HG02610 (cell line): ENCODE measurements around the gene NELL2.
"Not testable (repeated sequence)": the region's sequence is repeated elsewhere in the genome, so short reads cannot be mapped to it uniquely, and the experiment has no call there.

ENCODE experiments used
- ATAC-seq: cut with Tn5 transposase; IDR thresholded peaks from one replicate; pipeline ENCODE4 v1.9.1; 2021; ENCODE audit warnings: mild to moderate bottlenecking, moderate library complexity; ENCODE audit not compliant: unreplicated experiment

The NELL2 gene

GRCh38 chr12:44875954-44876543, at the start of gene NELL2:
Gene NELL2, minus strand, starts transcription at chr12:44876315. Its CDS starts 446 bp downstream, at chr12:44875869.
- peak; percentile 56 for ATAC-seq

DNA sequence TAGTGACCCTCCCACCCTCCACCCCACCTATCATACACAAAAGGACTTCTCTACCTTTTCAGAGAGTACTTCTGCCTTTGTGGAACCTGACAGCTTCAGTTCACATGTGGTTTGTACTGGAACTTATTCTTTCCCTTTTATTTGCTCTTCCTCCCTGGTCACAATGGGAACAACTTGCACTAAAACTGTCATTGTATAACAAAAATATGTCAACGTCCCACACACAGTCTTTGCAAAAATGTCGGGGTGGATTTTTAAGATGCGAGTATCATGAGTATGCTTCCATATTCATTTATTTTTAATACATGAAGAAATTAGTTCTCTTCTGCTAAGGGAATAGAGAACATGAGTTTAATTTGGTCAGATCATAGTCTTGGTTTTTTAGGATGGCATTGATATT, 45.6 kb upstream of the NELL2 start:
- ATAC-seq = no peak

DNA sequence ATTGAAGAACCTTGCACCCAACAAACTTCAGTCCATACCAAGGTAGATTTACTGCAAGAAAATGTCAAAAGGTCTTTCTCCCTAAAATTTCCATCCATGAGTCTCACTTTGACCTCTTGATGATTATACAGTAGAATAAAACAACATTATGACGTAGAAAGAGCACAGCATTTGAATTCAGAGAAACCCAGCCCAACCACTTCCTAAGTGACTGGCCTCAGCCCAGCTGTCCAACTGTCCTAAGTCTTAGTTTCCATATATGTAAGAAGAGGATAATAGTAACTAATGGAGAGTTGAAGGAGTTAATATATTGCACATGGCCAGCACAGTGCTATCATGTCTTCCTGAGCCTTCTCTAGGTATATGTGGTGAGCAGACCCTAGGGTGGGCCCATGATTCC, 41.0 kb upstream of the NELL2 start:
- no peak for ATAC-seq

GRCh38 chr12:44915958-44916357, 39.8 kb upstream of the NELL2 start:
- no peak for ATAC-seq

DNA sequence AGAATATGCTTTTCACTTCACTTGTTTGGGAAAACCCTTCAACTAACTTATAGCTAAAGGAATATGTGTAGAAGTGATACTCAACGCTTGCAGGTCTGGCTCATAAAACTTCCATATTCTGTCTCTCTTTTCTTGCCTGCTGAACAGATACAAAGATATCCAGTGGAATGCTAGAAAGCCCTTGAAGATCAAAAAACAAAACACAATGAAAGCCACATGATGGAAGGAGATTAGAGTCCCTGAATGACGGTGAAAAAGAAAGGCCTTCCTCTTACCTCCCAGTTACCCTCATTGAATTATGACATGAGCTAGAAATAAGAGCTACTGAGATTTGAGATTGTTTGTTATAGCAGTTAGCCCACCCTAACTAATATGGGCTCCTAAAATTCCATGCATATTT, 28.2 kb upstream of the NELL2 start:
- no peak for ATAC-seq

DNA sequence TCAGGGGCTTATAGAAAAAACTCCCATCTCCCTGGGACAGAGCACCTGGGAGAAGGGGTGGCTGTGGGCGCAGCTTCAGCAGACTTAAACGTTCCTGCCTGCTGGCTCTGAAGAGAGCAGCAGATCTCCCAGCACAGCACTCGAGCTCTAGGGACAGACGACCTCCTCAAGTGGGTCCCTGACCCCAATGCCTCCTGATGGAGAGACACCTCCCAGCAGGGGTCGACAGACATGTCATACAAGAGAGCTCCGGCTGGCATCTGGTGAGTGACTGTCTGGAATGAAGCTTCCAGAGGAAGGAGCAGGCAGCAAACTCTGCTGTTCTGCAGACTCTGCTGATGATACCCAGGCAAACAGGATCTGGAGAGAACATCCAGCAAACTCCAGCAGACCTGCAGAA, 22.0 kb upstream of the NELL2 start:
- ATAC-seq = not testable (repeated sequence)

- ATAC-seq = no peak
Observed at GRCh38 chr12:44889926-44890325, 13.8 kb upstream of the NELL2 start.

GRCh38 chr12:44889162-44889561, 13.0 kb upstream of the NELL2 start:
- no peak for ATAC-seq

GRCh38 chr12:44885902-44886301, 9.8 kb upstream of the NELL2 start:
- ATAC-seq = no peak

DNA sequence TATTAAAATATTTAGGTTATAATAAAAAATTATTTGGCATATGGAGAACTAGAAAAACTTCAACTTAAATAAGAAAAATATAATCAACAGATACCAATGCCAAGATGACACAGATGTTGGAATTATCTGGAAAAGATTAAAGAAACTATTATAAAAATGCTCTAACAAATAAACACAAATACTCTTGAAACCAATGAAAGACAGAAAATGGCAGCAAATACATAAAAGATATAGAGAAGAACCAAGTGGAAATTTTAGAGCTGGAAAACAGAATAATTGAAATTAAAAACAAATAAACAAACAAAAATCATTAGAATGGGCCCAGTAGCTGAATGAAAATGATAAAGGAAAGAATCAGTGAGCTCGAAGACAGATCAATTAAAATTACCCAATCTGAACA, 5.1 kb upstream of the NELL2 start:
- ATAC-seq = no peak

GRCh38 chr12:44876544-44877410, 662 bp upstream of the NELL2 start:
- peak; percentile 34 for ATAC-seq

GRCh38 chr12:44875417-44875953, 630 bp downstream of the NELL2 start:
- ATAC-seq = no peak

GRCh38 chr12:44874981-44875416, 1.1 kb downstream of the NELL2 start:
- no peak for ATAC-seq

- ATAC-seq = no peak
Observed at GRCh38 chr12:44873898-44874297, 2.2 kb downstream of the NELL2 start.

GRCh38 chr12:44869503-44869902, 6.6 kb downstream of the NELL2 start:
- no peak for ATAC-seq

DNA sequence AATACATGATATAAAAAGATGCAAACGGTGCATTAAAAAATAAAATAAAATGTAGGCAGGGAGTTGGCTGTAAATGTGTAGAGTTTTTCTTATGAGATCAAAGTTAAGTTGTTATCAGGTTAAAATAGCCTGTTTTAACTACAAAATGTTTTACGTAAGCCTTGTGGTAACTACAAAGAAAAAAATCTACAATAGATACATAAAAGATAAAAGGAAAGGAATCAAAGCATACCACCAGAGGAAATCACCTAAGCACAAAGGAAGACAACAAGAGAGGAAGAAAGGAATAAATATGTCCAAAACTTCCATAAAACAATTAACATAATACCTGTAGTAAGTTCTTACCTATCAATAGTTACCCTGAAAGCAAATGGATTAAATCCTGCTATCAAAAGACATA, 12.2 kb downstream of the NELL2 start:
- no peak for ATAC-seq

- ATAC-seq = no peak
Observed at GRCh38 chr12:44859998-44860689, 16.0 kb downstream of the NELL2 start.

DNA sequence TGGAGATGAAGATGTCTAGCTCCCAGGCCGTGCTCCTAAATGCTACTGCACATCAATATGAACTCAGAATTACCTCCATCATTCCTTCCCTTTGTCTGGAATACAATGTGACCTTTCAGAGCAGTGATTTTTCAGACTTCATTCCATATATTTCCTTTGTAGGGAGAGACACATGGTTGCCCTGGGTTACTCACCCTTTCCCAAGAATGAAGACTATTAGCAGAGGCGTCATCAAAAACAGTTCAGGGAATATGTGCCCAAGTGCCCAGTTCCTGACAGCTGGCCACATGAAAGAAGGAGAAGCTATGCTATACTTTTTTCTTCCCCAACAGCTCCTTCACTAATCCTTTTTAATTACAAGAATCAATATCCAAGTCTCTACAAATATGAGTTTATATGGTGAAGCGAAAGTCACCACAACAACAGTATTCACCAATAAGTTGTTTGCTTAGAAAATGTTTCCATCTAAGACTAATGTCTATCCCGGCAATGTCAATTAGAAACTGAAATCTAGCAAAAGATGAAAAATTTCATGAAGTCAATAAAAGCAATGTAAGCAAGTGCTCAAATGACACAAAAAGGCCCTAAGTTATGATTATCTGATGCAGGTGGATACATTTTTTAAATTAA, 17.8 kb downstream of the NELL2 start:
- ATAC-seq = no peak

GRCh38 chr12:44852483-44852882, 23.6 kb downstream of the NELL2 start:
- ATAC-seq = no peak

- ATAC-seq = no peak
Observed at GRCh38 chr12:44851586-44851985, 24.5 kb downstream of the NELL2 start.

- ATAC-seq = peak; percentile 36
Observed at GRCh38 chr12:44848703-44849085, 27.4 kb downstream of the NELL2 start.
